ENCODE data around the gene SH3GL3. TPM values are rescaled to one million over a fixed set of nuclear protein-coding genes. Genes with fewer than 3 reads are reported as not detected.

Gene SH3GL3
- total RNA-seq, 1 experiment from 2014 or later, result not detected

DNA sequence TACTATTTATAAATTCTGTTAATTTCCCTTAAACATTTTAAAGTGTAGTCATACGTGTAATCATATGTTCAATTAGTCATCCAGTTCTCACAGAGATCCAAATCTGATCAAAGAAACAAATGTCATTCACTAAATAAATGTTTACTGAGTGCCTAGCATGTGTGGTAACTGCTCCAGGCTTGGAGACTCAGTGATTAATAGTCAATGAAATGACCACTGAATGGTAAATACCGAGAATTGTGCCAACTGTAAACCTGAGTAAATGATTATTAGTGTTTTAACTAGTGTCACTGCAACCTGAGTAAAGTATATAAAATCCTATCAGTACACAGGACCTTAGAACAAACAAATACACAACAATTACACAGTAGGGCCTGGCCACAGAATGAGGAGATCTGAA, 52.3 kb downstream of the SH3GL3 start:
- Histone ChIP-seq H3K27me3 (replicated peaks; ENCODE audit: control insufficient read depth, insufficient read depth, low read length) (no peaks in the 10 kb centered on the region), H3K9me3 (no peaks in the 10 kb centered on the region), H3K36me3 (ENCODE audit: control insufficient read depth, insufficient read depth, low read length) (no peaks in the 10 kb centered on the region), H3K4me1 (0 out of 2 replicates have a peak, but pooled peaks cover 11% of the 10 kb centered on the region), H3K4me3 (ENCODE audit: low read depth, low read length) (no peak overlapping the region)
- intact Hi-C loops (cut with micrococcal nuclease; ENCODE audit: unreplicated experiment), result loop anchor here (10.0 kb wide), 1 partner anchor 55 kb away; no protein-coding TSS in a partner anchor
- DNase-seq, result no peak
- Mint-ChIP-seq H3K4me1 (ENCODE audit: low read depth, unreplicated experiment) (peaks cover 23% of the 10 kb centered on the region), H3K4me3 (ENCODE audit: unreplicated experiment) (no peak overlapping the region), H3K36me3 (ENCODE audit: insufficient read depth, unreplicated experiment) (no peaks in the 10 kb centered on the region), H3K9me3 (ENCODE audit: unreplicated experiment) (peaks cover 37% of the 10 kb centered on the region), H3K27me3 (ENCODE audit: insufficient read depth, unreplicated experiment) (no peaks in the 10 kb centered on the region), H3K27ac (ENCODE audit: unreplicated experiment) (no peak overlapping the region)
- POLR2A ChIA-PET, result no interaction called here
- TF ChIP-seq, protein P1, sequence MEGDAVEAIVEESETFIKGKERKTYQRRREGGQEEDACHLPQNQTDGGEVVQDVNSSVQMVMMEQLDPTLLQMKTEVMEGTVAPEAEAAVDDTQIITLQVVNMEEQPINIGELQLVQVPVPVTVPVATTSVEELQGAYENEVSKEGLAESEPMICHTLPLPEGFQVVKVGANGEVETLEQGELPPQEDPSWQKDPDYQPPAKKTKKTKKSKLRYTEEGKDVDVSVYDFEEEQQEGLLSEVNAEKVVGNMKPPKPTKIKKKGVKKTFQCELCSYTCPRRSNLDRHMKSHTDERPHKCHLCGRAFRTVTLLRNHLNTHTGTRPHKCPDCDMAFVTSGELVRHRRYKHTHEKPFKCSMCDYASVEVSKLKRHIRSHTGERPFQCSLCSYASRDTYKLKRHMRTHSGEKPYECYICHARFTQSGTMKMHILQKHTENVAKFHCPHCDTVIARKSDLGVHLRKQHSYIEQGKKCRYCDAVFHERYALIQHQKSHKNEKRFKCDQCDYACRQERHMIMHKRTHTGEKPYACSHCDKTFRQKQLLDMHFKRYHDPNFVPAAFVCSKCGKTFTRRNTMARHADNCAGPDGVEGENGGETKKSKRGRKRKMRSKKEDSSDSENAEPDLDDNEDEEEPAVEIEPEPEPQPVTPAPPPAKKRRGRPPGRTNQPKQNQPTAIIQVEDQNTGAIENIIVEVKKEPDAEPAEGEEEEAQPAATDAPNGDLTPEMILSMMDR (IDR thresholded peaks at IDR 0.05; ENCODE audit: insufficient read depth in 1 of 2, low read depth in 1 of 2, low read length in 1 of 2, severe bottlenecking in 1 of 2, unreplicated experiment in 1 of 2), result no peak
- CTCF ChIA-PET, result no interaction called here
- BruUV-seq (replicated peaks), result no TSS peak

DNA sequence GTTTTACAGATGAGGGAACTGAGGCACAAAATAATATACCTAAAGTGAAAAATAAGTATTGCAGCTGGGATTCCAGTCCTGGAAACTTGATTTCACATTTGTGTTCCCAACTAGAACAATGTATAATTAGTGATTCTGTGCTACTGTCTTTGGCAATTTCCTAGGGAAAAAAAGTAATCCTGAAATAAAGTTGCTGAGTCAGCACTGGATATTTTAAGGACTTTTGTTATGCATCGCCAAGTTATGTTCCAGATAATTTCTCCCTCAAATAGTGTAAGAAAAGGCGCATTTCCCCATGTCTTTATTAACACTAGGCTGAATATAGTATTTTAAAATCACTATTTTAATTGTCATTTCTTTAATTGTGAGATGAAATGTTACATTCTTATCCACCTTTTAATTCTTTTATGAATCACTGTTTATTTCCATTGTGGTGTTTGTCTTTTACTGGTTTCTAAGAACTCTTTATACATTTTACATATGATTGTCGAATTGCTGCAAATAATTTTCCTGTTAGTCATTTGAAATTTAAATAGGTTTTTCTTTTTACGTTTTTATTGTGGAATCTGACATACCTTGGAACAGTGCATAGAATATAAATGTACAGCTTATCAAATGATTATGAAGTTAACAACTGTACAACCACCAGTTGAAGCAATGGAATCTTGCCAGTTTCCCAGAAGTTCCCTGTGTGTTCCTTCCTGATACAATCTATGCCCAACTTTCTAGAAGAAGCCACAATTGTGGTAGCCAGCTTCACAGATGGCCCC, 56.6 kb downstream of the SH3GL3 start:
- no peaks in the 10 kb centered on the region for H3K36me3 Mint-ChIP-seq (ENCODE audit: insufficient read depth, unreplicated experiment)
- TF ChIP-seq, protein P1 (IDR thresholded peaks at IDR 0.05; ENCODE audit: insufficient read depth in 1 of 2, low read depth in 1 of 2, low read length in 1 of 2, severe bottlenecking in 1 of 2, unreplicated experiment in 1 of 2), result no peak
- peaks cover 4% of the 10 kb centered on the region for H3K4me1 Mint-ChIP-seq (ENCODE audit: low read depth, unreplicated experiment)
- Histone ChIP-seq H3K27me3 (replicated peaks; ENCODE audit: control insufficient read depth, insufficient read depth, low read length) (no peaks in the 10 kb centered on the region), H3K36me3 (ENCODE audit: control insufficient read depth, insufficient read depth, low read length) (no peaks in the 10 kb centered on the region), H3K4me3 (ENCODE audit: low read depth, low read length) (no peak overlapping the region), H3K9me3 (no peaks in the 10 kb centered on the region), H3K4me1 (no peaks in the 10 kb centered on the region)
- no peak for DNase-seq
- CTCF ChIA-PET, result no interaction called here
- POLR2A ChIA-PET, result no interaction called here
- no TSS peak for BruUV-seq (replicated peaks)
- H3K27me3 Mint-ChIP-seq (ENCODE audit: insufficient read depth, unreplicated experiment), result no peaks in the 10 kb centered on the region
- no peak overlapping the region for H3K27ac Mint-ChIP-seq (ENCODE audit: unreplicated experiment)
- intact Hi-C loops (cut with micrococcal nuclease; ENCODE audit: unreplicated experiment), result no loop called here
- peaks cover 14% of the 10 kb centered on the region for H3K9me3 Mint-ChIP-seq (ENCODE audit: unreplicated experiment)
- no peak overlapping the region for H3K4me3 Mint-ChIP-seq (ENCODE audit: unreplicated experiment)

DNA sequence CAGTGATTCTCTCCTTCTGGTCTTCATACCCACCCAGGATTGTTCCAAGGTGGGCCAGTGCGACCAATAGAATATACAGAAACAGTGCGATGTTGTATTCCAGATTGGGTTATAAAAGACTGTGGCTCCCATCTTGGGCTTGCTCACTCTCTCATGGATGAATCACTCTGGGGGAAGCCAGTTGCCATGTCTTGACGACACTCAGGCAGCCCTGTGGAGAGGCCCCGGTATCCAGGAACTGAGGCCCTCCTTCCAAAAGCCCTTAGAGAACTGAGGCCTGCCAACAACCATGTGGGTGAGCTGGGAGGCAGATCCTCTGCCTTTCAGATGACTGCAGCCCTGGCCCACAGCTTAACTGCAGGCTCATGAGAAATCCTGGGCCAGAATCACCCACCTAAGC, 57.2 kb downstream of the SH3GL3 start:
- Mint-ChIP-seq H3K4me3 (ENCODE audit: unreplicated experiment) (no peak overlapping the region), H3K36me3 (ENCODE audit: insufficient read depth, unreplicated experiment) (no peaks in the 10 kb centered on the region), H3K4me1 (ENCODE audit: low read depth, unreplicated experiment) (no peaks in the 10 kb centered on the region), H3K27me3 (ENCODE audit: insufficient read depth, unreplicated experiment) (no peaks in the 10 kb centered on the region), H3K27ac (ENCODE audit: unreplicated experiment) (no peak overlapping the region), H3K9me3 (ENCODE audit: unreplicated experiment) (peaks cover 8% of the 10 kb centered on the region)
- CTCF ChIA-PET, result no interaction called here
- POLR2A ChIA-PET, result no interaction called here
- no TSS peak for BruUV-seq (replicated peaks)
- intact Hi-C loops (cut with micrococcal nuclease; ENCODE audit: unreplicated experiment), result no loop called here
- H3K4me3 ChIP-seq (ENCODE audit: low read depth, low read length), result no peak overlapping the region
- no peaks in the 10 kb centered on the region for H3K36me3 ChIP-seq (ENCODE audit: control insufficient read depth, insufficient read depth, low read length)
- H3K27me3 ChIP-seq (replicated peaks; ENCODE audit: control insufficient read depth, insufficient read depth, low read length), result no peaks in the 10 kb centered on the region
- no peaks in the 10 kb centered on the region for H3K4me1 ChIP-seq
- TF ChIP-seq, protein P1 (IDR thresholded peaks at IDR 0.05; ENCODE audit: insufficient read depth in 1 of 2, low read depth in 1 of 2, low read length in 1 of 2, severe bottlenecking in 1 of 2, unreplicated experiment in 1 of 2), result no peak
- no peaks in the 10 kb centered on the region for H3K9me3 ChIP-seq
- DNase-seq, result no peak

Data from Caco-2 (cell line).